ENCODE results near the gene SLC1A5.

DNA sequence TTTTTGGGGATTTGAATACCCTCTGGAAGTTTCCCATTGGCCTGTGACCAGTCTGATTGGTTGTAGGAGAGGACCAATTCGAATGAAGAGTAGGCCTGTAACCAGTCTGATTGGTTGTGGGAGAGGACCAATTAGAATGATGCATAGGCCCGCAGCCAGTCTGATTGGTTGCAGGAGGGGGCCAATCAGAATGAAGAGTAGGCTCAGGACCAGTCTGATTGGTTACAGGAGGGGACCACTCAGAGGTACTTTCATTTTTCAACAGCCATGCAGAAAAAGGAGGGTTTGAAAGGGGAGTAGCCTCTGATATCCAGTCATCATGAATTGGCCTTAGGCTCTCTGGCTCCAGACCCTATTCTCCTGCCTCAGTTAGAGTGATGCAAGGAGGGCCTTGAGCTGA, 30.4 kb upstream of the SLC1A5 start:
- TF ChIP-seq ZNF274 (IDR thresholded peaks at IDR 0.05; ENCODE audit: low read depth, low read length) (no peak), SUZ12 (IDR thresholded peaks at IDR 0.05; ENCODE audit: extremely low read depth, insufficient read depth, insufficient read length) (no peak), YY1 (IDR thresholded peaks at IDR 0.05; ENCODE audit: insufficient read depth, insufficient read length) (no peak)

Data from NT2/D1 (cell line).